ENCODE measurements around the gene FMNL1.

The FMNL1 gene

GRCh38 chr17:45256114-45256966 is 34.7 kb downstream of the FMNL1 start:
- no peak for DNase-seq (ENCODE audit: low read depth in 2 of 2)

DNA sequence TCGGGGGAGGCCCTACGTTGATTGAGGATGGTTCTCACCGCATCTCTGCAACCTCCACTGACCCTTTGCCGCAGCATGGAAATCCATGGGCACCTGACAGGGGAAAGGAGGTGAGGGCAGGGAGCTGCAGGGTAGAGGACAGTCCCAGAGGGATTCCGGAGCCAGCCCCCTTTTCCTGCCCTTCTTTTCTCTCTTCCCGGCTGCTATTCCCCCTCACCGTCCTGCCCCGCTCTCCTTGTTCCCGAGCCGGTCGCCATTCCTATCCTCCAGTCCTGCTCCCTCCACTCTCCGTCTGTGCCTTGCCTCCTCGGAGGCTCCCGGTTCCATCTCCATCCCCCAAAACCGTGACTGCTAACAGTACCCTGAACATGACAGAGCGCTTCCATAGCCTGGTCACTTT is 35.4 kb downstream of the FMNL1 start:
- no peak for DNase-seq (ENCODE audit: low read depth in 2 of 2)

DNA sequence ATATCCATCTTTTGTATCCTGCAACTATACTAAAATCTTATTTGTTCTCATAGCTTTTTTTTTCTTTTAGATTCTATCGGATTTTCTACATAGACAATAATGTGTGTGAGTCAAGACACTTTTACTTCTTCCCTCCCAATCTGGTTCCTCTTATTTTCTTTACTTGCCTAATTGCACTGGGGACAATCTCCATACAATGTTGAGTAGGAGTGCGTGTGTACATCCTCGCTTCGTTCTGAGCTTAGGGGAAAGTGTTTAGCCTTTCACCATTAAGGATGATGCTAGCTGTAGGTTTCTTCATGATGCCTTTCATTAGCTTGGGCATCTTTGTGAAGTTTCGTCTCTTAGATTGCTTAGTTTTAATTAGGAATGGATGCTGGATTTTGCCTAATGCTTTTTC is 37.3 kb downstream of the FMNL1 start:
- no peak for DNase-seq (ENCODE audit: low read depth in 2 of 2)

GRCh38 chr17:45260204-45260783 is 38.6 kb downstream of the FMNL1 start:
- DNase-seq (ENCODE audit: low read depth in 2 of 2) = no peak

- DNase-seq (ENCODE audit: low read depth in 2 of 2) = peak; percentile 41 to 45
Observed at GRCh38 chr17:45261577-45262515, 40.2 kb downstream of the FMNL1 start, which contains the start of gene SPATA32. TSS of gene SPATA32 (minus strand) at chr17:45262094. CDS start at chr17:45262016, 78 bp downstream.

DNA sequence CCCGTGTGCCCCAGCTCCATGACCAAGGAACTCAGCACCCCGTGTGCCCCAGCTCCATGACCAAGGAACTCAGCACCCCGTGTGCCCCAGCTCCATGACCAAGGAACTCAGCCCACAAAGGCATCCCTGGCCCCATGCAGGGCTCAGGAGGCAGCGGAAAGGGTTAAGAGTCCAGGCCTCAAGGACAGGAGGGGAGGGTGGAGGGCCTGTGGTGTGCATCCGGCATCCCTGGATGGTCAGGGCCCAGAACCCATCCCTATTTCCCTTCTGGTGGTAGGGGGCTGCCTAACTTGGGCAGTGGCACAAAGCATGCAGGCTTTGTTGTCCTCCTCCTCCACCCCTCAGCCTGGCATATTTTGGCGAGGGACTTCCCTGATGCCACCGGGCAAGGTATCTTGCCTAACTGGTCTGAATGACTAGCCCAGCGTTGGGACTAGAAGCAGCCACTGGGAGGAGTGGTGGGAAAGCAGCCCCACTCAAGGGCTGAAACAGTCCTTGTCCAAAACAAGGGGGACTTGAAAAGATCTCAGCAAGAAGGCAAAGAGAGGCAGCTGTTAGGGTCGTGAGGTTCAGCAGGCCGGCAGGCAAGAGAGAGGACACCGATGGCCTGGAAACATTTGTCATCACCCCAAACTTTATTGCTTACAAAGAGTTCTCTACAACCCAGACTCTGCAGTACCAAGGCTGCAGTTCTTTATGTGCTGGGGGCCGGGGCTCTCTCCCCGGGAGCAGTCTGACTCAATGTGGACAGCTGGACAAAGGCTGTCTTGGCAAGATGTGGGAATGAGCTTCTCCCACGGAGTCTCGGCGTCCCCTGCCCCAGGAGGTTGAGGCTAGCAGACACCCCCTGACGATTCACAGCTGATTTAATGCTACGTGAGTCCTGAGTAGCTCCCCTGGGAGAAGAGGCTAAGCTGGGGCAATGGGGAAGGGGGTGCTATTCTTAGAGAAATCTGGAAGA is 41.1 kb downstream of the FMNL1 start:
- DNase-seq (ENCODE audit: low read depth in 2 of 2) = no peak

- DNase-seq (ENCODE audit: low read depth in 2 of 2) = no peak
Observed at GRCh38 chr17:45263477-45263860, 41.8 kb downstream of the FMNL1 start.

GRCh38 chr17:45264430-45264829 is 42.7 kb downstream of the FMNL1 start:
- DNase-seq (ENCODE audit: low read depth in 2 of 2) = no peak

GRCh38 chr17:45264988-45265387 is 43.3 kb downstream of the FMNL1 start:
- DNase-seq (ENCODE audit: low read depth in 2 of 2) = no peak

DNA sequence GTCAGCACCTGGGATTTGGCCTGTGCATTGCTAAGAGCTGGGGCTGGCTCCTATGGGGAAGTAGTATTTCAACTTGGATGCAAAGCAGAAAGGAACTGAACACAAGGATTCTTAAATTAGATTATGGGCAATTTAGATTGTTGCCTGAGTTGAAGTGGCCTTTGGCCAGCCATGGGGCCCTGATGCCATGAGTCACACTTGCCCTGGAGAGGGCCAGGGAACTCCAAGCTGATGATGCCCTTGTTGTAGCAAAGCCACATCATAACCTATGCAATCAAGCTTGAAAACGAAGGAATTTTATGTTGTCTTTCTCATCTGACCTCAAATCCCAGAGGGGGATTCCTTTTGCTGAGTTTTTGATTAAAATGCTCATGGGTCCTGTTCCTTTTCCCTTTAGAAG is 44.1 kb downstream of the FMNL1 start:
- DNase-seq (ENCODE audit: low read depth in 2 of 2) = no peak

DNA sequence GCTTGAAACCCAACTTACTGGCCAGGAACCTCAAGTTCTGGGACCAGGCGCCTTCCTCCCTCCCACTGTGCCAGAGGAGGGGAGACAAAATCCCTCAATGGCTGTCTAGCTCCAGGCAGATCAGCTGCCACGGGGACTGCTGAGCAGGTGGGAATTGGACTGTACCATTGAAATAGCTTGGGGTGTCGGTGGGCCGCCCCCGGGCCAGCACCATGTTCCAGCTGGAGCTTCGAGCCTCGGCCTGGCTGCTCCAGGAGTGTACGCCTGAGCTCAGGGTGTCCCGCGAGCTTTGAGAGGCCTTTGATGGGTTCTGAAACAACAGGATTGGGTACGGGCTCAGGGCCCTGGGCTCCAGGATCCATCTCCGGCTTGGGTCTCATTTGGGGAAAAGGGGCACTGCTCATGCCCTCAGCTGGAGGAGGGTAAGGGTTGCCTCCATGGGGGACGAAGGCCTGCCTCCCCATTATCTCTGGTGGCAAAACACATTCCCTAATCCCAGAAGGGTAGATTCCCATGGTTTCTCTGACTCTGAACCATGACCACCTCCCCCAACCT is 44.8 kb downstream of the FMNL1 start:
- no peak for DNase-seq (ENCODE audit: low read depth in 2 of 2)

GRCh38 chr17:45267436-45268055 is 45.9 kb downstream of the FMNL1 start:
- no peak for DNase-seq (ENCODE audit: low read depth in 2 of 2)

- DNase-seq (ENCODE audit: low read depth in 2 of 2) = no peak
Observed at GRCh38 chr17:45269912-45270311, 48.2 kb downstream of the FMNL1 start.

GRCh38 chr17:45270828-45271418 is 49.2 kb downstream of the FMNL1 start:
- peak in 1 of 2 donors; percentile 48 for DNase-seq (ENCODE audit: low read depth in 2 of 2)

- DNase-seq (ENCODE audit: low read depth in 2 of 2) = no peak
Observed at GRCh38 chr17:45271603-45272002, 49.9 kb downstream of the FMNL1 start.

- no peak for DNase-seq (ENCODE audit: low read depth in 2 of 2)
Observed at GRCh38 chr17:45273551-45273957, 51.9 kb downstream of the FMNL1 start.

GRCh38 chr17:45274033-45274432 is 52.3 kb downstream of the FMNL1 start:
- no peak for DNase-seq (ENCODE audit: low read depth in 2 of 2)

- no peak for DNase-seq (ENCODE audit: low read depth in 2 of 2)
Observed at GRCh38 chr17:45276031-45276430, 54.3 kb downstream of the FMNL1 start.

- peak; percentile 76 to 84 for DNase-seq (ENCODE audit: low read depth in 2 of 2)
Observed at GRCh38 chr17:45277216-45277849, 55.6 kb downstream of the FMNL1 start.

Data from stimulated activated CD4-positive, alpha-beta T cell treated with anti-CD3 and anti-CD28 coated beads, Interleukin-15, amount 100 ng/mL, for 48 hours (primary cell).